Measurements from ENCODE around the gene GCNA.

GRCh38 chrX:71659342-71659741 is 81.1 kb downstream of the GCNA start:
- TF ChIP-seq CTCF (IDR thresholded peaks at IDR 0.05): no peak
- TF ChIP-seq POLR2A (IDR thresholded peaks at IDR 0.05): no peak
- no peak for TF ChIP-seq POLR2AphosphoS5 (IDR thresholded peaks at IDR 0.05; ENCODE audit: insufficient read depth in 1 of 2, low read depth in 1 of 2)
